Suprapubic skin (tissue), 3 donors: ENCODE results near the gene ADCY5.

Experiments used
- EP300 ChIP-seq: sonication (generic); formaldehyde crosslinking; IDR thresholded peaks from one replicate; pipeline ENCODE4 v1.6.1; 2017; ENCODE audit warnings: antibody characterized with exemption
- TF ChIP-seq, protein P1 (sequence below), 2 donors: fragments of 200-600 bp in 1 of 2; fragments of 450-650 bp in 1 of 2; sonication (generic) in 1 of 2; IDR thresholded peaks; one replicate each; pipeline ENCODE4 v1.5.1; 2016 to 2019; ENCODE audit warnings: antibody characterized with exemption in 2 of 2, mild to moderate bottlenecking in 1 of 2, moderate library complexity in 1 of 2

DNA sequence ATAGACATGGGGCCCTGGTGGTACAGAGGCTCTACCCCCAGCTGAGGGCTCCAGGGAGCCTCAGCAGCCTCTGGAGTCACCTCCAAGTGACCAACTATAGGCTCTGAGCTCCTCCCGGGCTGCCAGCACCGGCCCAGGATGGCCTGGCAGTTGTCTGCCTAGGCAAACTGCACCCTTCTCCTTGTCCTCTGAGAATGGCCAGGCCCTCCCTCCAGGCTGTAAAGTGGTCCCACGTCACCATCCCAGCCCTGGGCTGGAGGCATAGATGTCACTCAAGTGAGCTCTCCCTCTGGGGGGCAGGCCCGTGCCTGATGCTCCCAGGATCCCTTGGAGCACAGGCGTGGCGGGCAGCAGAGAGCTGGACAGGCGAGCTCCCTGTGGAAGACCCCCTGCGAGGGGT, 127.1 kb downstream of the ADCY5 start:
- TF ChIP-seq, protein P1, sequence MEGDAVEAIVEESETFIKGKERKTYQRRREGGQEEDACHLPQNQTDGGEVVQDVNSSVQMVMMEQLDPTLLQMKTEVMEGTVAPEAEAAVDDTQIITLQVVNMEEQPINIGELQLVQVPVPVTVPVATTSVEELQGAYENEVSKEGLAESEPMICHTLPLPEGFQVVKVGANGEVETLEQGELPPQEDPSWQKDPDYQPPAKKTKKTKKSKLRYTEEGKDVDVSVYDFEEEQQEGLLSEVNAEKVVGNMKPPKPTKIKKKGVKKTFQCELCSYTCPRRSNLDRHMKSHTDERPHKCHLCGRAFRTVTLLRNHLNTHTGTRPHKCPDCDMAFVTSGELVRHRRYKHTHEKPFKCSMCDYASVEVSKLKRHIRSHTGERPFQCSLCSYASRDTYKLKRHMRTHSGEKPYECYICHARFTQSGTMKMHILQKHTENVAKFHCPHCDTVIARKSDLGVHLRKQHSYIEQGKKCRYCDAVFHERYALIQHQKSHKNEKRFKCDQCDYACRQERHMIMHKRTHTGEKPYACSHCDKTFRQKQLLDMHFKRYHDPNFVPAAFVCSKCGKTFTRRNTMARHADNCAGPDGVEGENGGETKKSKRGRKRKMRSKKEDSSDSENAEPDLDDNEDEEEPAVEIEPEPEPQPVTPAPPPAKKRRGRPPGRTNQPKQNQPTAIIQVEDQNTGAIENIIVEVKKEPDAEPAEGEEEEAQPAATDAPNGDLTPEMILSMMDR (IDR thresholded peaks at IDR 0.05) = no peak
- TF ChIP-seq EP300 = no peak
